ENCODE measurements around the gene CTNNA2.

The CTNNA2 gene

GRCh38 chr2:79793006-79793405 lies 280.2 kb downstream of the CTNNA2 start:
- no peak for DNase-seq

- no peak for DNase-seq
Measured at GRCh38 chr2:79796641-79797040, 283.8 kb downstream of the CTNNA2 start.

GRCh38 chr2:79798776-79799175 lies 285.9 kb downstream of the CTNNA2 start:
- no peak for DNase-seq

GRCh38 chr2:79799729-79800128 lies 286.9 kb downstream of the CTNNA2 start:
- no peak for DNase-seq

GRCh38 chr2:79801082-79801481 lies 288.2 kb downstream of the CTNNA2 start:
- no peak for DNase-seq

- no peak for DNase-seq
Measured at GRCh38 chr2:79817288-79817687, 304.4 kb downstream of the CTNNA2 start.

GRCh38 chr2:79820281-79820680 lies 307.4 kb downstream of the CTNNA2 start:
- DNase-seq = no peak

GRCh38 chr2:79822136-79822535 lies 309.3 kb downstream of the CTNNA2 start:
- DNase-seq = no peak

GRCh38 chr2:79824086-79824786 lies 311.4 kb downstream of the CTNNA2 start:
- DNase-seq = no peak

- DNase-seq = no peak
Measured at GRCh38 chr2:79827881-79828280, 315.0 kb downstream of the CTNNA2 start.

GRCh38 chr2:79830501-79830900 lies 317.6 kb downstream of the CTNNA2 start:
- DNase-seq = no peak

GRCh38 chr2:79831961-79832360 lies 319.1 kb downstream of the CTNNA2 start:
- DNase-seq = no peak

- no peak for DNase-seq
Measured at GRCh38 chr2:79832511-79833234, 319.8 kb downstream of the CTNNA2 start.

- DNase-seq = no peak
Measured at GRCh38 chr2:79833235-79833878, 320.5 kb downstream of the CTNNA2 start.

GRCh38 chr2:79835911-79836310 lies 323.1 kb downstream of the CTNNA2 start:
- DNase-seq = no peak

GRCh38 chr2:79844011-79844410 lies 331.2 kb downstream of the CTNNA2 start:
- DNase-seq = no peak

- no peak for DNase-seq
Measured at GRCh38 chr2:79846878-79847277, 334.0 kb downstream of the CTNNA2 start.

- no peak for DNase-seq
Measured at GRCh38 chr2:79849241-79849640, 336.4 kb downstream of the CTNNA2 start.

- DNase-seq = no peak
Measured at GRCh38 chr2:79849949-79850348, 337.1 kb downstream of the CTNNA2 start.

- no peak for DNase-seq
Measured at GRCh38 chr2:79850912-79851311, 338.1 kb downstream of the CTNNA2 start.

- DNase-seq = no peak
Measured at GRCh38 chr2:79855264-79856006, 342.6 kb downstream of the CTNNA2 start.

GRCh38 chr2:79857888-79858287 lies 345.0 kb downstream of the CTNNA2 start:
- no peak for DNase-seq
